A549 (cell line): ENCODE measurements around the gene FBXW5. TPM values are rescaled to one million over a fixed set of nuclear protein-coding genes. Genes with fewer than 3 reads are reported as not detected.

Source experiments
- CBX8 ChIP-seq: fragments of 200-600 bp; sonication (generic); IDR thresholded peaks from 2 replicates; pipeline ENCODE4 v1.6.1; 2016
- CEBPB ChIP-seq, 2 experiments: fragments of >200 bp in 1 of 2; sonication (Bioruptor Twin) in 1 of 2; formaldehyde crosslinking in 1 of 2; IDR thresholded peaks; 2 replicates each; pipeline ENCODE4 v1.6.1; 2012 to 2016
- CHD2 ChIP-seq: fragments of 150-350 bp; IDR thresholded peaks from 2 replicates; pipeline ENCODE4 v1.6.1; 2014; ENCODE audit warnings: low read length; ENCODE audit not compliant: partially characterized antibody
- E2F6 ChIP-seq: IDR thresholded peaks from 2 replicates; pipeline ENCODE4 v1.6.1; 2012; ENCODE audit warnings: low read depth, borderline replicate concordance
- EHMT2 ChIP-seq: fragments of 200-600 bp; sonication (generic); IDR thresholded peaks from 2 replicates; pipeline ENCODE4 v1.6.1; 2016; ENCODE audit warnings: antibody characterized with exemption, low read depth, mild to moderate bottlenecking, moderate library complexity
- EP300 ChIP-seq, 2 experiments: fragments of >200 bp; sonication (Bioruptor Twin); formaldehyde crosslinking; IDR thresholded peaks; 2 replicates in 1 of 2; 3 replicates in 1 of 2; pipeline ENCODE4 v1.6.1; 2016 to 2017
- FOSL2 ChIP-seq, 2 experiments: fragments of 450-650 bp in 1 of 2; fragments of >200 bp in 1 of 2; sonication (Bioruptor Twin) in 1 of 2; formaldehyde crosslinking; IDR thresholded peaks; 2 replicates each; pipeline versions ENCODE4 v1.5.0 to v1.6.1; 2016 to 2020; ENCODE audit warnings: mild to moderate bottlenecking in 1 of 2, moderate library complexity in 1 of 2
- HEYL ChIP-seq: fragments of 250-450 bp; sonication (Bioruptor Pico); IDR thresholded peaks from 2 replicates; pipeline ENCODE4 v1.8.0; 2021; ENCODE audit warnings: mild to moderate bottlenecking, moderate library complexity
- HOXA7 ChIP-seq: fragments of 250-450 bp; sonication (Bioruptor Pico); IDR thresholded peaks from 2 replicates; pipeline ENCODE4 v1.5.0; 2020; ENCODE audit warnings: mild to moderate bottlenecking, moderate library complexity
- HOXB13 ChIP-seq: fragments of 250-450 bp; sonication (Bioruptor Pico); IDR thresholded peaks from 2 replicates; pipeline ENCODE4 v1.5.0; 2020; ENCODE audit warnings: low read depth, mild to moderate bottlenecking, moderate library complexity
- MAFK ChIP-seq: fragments of 450-650 bp; IDR thresholded peaks from 2 replicates; pipeline ENCODE4 v1.6.1; 2014; ENCODE audit not compliant: partially characterized antibody
- MAX ChIP-seq: IDR thresholded peaks from 2 replicates; pipeline ENCODE4 v1.6.1; 2012
- MAZ ChIP-seq: fragments of 150-350 bp; IDR thresholded peaks from 2 replicates; pipeline ENCODE4 v1.6.1; 2014; ENCODE audit warnings: antibody characterized with exemption, low read depth, low read length, borderline replicate concordance
- MYC ChIP-seq: IDR thresholded peaks from 2 replicates; pipeline ENCODE4 v1.6.1; 2012; ENCODE audit warnings: mild to moderate bottlenecking, inconsistent platforms, low read length, improper control_type of control experiment, borderline replicate concordance
- NR3C1 ChIP-seq: fragments of >200 bp; sonication (Bioruptor Twin); formaldehyde crosslinking; IDR thresholded peaks from 3 replicates; pipeline ENCODE4 v1.6.1; 2017
- PHF8 ChIP-seq: fragments of 200-600 bp; sonication (generic); IDR thresholded peaks from 2 replicates; pipeline ENCODE4 v1.6.1; 2016; ENCODE audit warnings: low read depth, mild to moderate bottlenecking, antibody characterized with exemption, moderate library complexity, borderline replicate concordance
- POLR2A ChIP-seq: IDR thresholded peaks from 2 replicates; pipeline ENCODE4 v1.6.1; 2012; ENCODE audit warnings: mild to moderate bottlenecking, low read length
- RARB ChIP-seq: fragments of 250-450 bp; sonication (Bioruptor Pico); IDR thresholded peaks from 2 replicates; pipeline ENCODE4 v1.8.0; 2021; ENCODE audit warnings: mild to moderate bottlenecking, moderate library complexity
- RFX5 ChIP-seq: fragments of 450-650 bp; IDR thresholded peaks from 2 replicates; pipeline ENCODE4 v1.7.1; 2014; ENCODE audit warnings: antibody characterized with exemption, mild to moderate bottlenecking, moderate library complexity
- TFCP2L1 ChIP-seq: fragments of 250-450 bp; sonication (Bioruptor Pico); IDR thresholded peaks from 2 replicates; pipeline ENCODE4 v1.5.0; 2021; ENCODE audit warnings: mild to moderate bottlenecking
- TP53 ChIP-seq: fragments of 250-450 bp; sonication (Bioruptor Pico); IDR thresholded peaks from 2 replicates; pipeline ENCODE4 v1.5.0; 2021; ENCODE audit warnings: mild to moderate bottlenecking, moderate library complexity
- USF2 ChIP-seq: fragments of 450-650 bp; IDR thresholded peaks from 2 replicates; pipeline ENCODE4 v1.6.1; 2014; ENCODE audit warnings: antibody characterized with exemption
- ZFP36 ChIP-seq: fragments of 450-650 bp; IDR thresholded peaks from 2 replicates; pipeline ENCODE4 v1.6.1; 2014; ENCODE audit warnings: borderline replicate concordance; ENCODE audit not compliant: partially characterized antibody
- ZNF302 ChIP-seq: fragments of 250-450 bp; sonication (Bioruptor Pico); IDR thresholded peaks from 2 replicates; pipeline ENCODE4 v1.9.0; 2021; ENCODE audit warnings: inconsistent platforms, mild to moderate bottlenecking, moderate library complexity
- ZSCAN20 ChIP-seq: fragments of 250-450 bp; sonication (Bioruptor Pico); IDR thresholded peaks from 2 replicates; pipeline ENCODE4 v1.8.0; 2022; ENCODE audit warnings: mild to moderate bottlenecking, moderate library complexity
- polyA plus RNA-seq, 4 experiments: library from polyadenylated mRNA; depleted of rRNA in 3 of 4; stranded (reverse); fragments of >200 nt; fragmentation: RNase III in 1 of 4; extraction: RNeasy Plus Mini Kit Qiagen cat#74134 plus additional on column Dnase treatment in 1 of 4; gene quantifications; 2 replicates in 3 of 4; 3 replicates in 1 of 4; pipeline ENCODE4 v1.2.3, GENCODE V29; 2011 to 2017
- TF ChIP-seq, protein P1 (sequence below): fragments of 150-350 bp; IDR thresholded peaks from 2 replicates; pipeline ENCODE4 v1.6.1; 2014; ENCODE audit warnings: low read depth, mild to moderate bottlenecking, low read length
- TF ChIP-seq, protein P2 (sequence below): fragments of 250-450 bp; sonication (Bioruptor Pico); IDR thresholded peaks from 2 replicates; pipeline ENCODE4 v1.5.0; 2021; ENCODE audit warnings: mild to moderate bottlenecking, moderate library complexity, borderline replicate concordance

The FBXW5 gene
- polyA plus RNA-seq, 2 of the 4 experiments (the other 2 are of a cell fraction), result 37.5 to 59.5 TPM

DNA sequence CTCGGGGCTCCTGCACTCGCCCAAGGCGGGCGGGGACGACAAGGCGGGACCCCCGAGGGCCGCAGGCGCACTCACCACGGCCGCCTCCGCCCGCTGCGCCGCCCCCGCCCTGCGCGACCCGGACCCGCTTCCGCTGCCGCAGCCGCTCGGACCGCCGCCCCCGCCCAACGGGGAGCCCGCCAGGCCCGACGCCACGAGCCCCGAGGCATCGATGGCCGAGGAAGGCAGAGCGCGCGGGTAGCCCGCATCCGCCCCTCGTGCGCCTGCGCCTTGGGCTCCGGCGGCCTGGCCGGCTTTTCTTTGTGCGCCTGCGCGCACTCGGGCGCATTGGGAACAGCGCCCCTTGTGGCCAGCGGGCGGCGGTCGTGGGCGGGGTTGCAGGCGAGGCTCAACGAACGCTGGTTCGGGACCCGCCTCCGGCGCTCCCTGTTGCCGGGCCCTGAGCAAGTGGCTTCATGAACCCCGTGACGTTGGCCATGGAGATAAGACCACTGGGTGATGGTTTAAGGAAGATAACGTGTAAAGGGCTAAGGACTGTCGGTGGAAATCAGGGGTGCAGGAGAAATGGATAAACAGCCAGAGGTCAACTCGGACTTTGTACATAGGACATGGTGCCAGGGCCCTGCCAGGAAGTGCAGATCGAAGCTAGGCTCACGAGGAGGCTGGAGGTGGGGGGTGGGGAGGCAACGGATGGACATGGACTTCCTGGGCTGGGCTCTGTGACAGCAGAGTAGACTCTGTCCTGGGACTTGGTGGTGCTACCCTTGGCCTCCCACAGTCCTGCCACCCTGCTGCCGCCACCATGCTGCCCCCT, at the start of gene FBXW5, which contains the start of gene C8G (continued):
- TF ChIP-seq, protein P1, sequence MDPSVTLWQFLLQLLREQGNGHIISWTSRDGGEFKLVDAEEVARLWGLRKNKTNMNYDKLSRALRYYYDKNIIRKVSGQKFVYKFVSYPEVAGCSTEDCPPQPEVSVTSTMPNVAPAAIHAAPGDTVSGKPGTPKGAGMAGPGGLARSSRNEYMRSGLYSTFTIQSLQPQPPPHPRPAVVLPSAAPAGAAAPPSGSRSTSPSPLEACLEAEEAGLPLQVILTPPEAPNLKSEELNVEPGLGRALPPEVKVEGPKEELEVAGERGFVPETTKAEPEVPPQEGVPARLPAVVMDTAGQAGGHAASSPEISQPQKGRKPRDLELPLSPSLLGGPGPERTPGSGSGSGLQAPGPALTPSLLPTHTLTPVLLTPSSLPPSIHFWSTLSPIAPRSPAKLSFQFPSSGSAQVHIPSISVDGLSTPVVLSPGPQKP, result no peak
- TF ChIP-seq MAFK (no peak), MAZ (no peak), CEBPB (IDR thresholded peaks at IDR 0.05) (no peak), USF2 (no peak), TP53 (CRISPR knock-in tag) (no peak), POLR2A (peak; percentile 60), ZSCAN20 (CRISPR knock-in tag) (0 out of 2 replicates have a peak, but pooled peaks have one; percentile 11), ZNF302 (CRISPR knock-in tag) (no peak), HOXA7 (CRISPR knock-in tag) (no peak), HOXB13 (CRISPR knock-in tag) (no peak), HEYL (CRISPR knock-in tag) (no peak), EHMT2 (no peak), EP300 (IDR thresholded peaks at IDR 0.05) (no peak; a peak in 1 of 5 replicates), MAX (peak; percentile 83), E2F6 (peak; percentile 43; the same call in 1 of the 2 replicates), PHF8 (no peak), FOSL2 (IDR thresholded peaks at IDR 0.05) (no peak), FOSL2 (CRISPR knock-in tag; IDR thresholded peaks at IDR 0.05) (no peak), RFX5 (no peak; the same call in 1 of the 2 replicates), MYC (0 out of 2 replicates have a peak, but pooled peaks have one; percentile 45), ZFP36 (peak; percentile 1), CHD2 (no peak), TFCP2L1 (CRISPR knock-in tag) (no peak), NR3C1 (no peak), RARB (CRISPR knock-in tag) (no peak), CBX8 (no peak)
- TF ChIP-seq, protein P2, sequence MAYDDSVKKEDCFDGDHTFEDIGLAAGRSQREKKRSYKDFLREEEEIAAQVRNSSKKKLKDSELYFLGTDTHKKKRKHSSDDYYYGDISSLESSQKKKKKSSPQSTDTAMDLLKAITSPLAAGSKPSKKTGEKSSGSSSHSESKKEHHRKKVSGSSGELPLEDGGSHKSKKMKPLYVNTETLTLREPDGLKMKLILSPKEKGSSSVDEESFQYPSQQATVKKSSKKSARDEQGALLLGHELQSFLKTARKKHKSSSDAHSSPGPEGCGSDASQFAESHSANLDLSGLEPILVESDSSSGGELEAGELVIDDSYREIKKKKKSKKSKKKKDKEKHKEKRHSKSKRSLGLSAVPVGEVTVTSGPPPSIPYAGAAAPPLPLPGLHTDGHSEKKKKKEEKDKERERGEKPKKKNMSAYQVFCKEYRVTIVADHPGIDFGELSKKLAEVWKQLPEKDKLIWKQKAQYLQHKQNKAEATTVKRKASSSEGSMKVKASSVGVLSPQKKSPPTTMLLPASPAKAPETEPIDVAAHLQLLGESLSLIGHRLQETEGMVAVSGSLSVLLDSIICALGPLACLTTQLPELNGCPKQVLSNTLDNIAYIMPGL, result no peak
